ENCODE data around the gene ISL2. TPM values are rescaled to one million over a fixed set of nuclear protein-coding genes. Genes with fewer than 3 reads are reported as not detected.
A peak's percentile ranks its signal among the peaks of the same experiment; 100 is the strongest.

The ISL2 gene
- total and polyA plus RNA-seq, 2 donors, result 0.09 to 0.23 TPM

GRCh38 chr15:76340198-76340802 is 3.7 kb downstream of the ISL2 start:
- H3K27me3 ChIP-seq (ENCODE audit: control insufficient read depth in 2 of 2, insufficient read depth in 1 of 2, low read length in 1 of 2), result peaks cover 86 to 100% of the 10 kb centered on the region in 2 donors
- 2% methylated on average over 53 of the region's 53 CpGs for WGBS
- peaks cover 24 to 54% of the 10 kb centered on the region in 2 donors for H3K4me1 ChIP-seq (ENCODE audit: control insufficient read depth in 2 of 2, insufficient read depth in 2 of 2, low read length in 2 of 2)
- no peak overlapping the region for H3K27ac ChIP-seq (ENCODE audit: low read depth in 1 of 2, low read length in 1 of 2)
- no peaks in the 10 kb centered on the region for H3K36me3 ChIP-seq (ENCODE audit: control insufficient read depth in 2 of 2, insufficient read depth in 2 of 2, low read length in 1 of 2)
- H3K9me3 ChIP-seq (ENCODE audit: control insufficient read depth in 2 of 2, insufficient read depth in 1 of 2, low read length in 1 of 2), result peaks cover 3 to 11% of the 10 kb centered on the region in 2 donors
- DNase-seq (ENCODE audit: low read depth in 6 of 9, low spot score in 9 of 9), result peak in 1 of 9 donors; percentile 64
- H3K4me3 ChIP-seq (ENCODE audit: low read length in 2 of 2), result peak overlapping the region in 1 of 2 donors; percentile 36

GRCh38 chr15:76340803-76341365 is 4.3 kb downstream of the ISL2 start:
- peak in 1 of 9 donors; percentile 37 for DNase-seq (ENCODE audit: low read depth in 6 of 9, low spot score in 9 of 9)
- H3K4me1 ChIP-seq (ENCODE audit: control insufficient read depth in 2 of 2, insufficient read depth in 2 of 2, low read length in 2 of 2), result peaks cover 21 to 49% of the 10 kb centered on the region in 2 donors
- WGBS, result 3% methylated on average over 35 of the region's 35 CpGs

GRCh38 chr15:76341366-76342057 is 4.9 kb downstream of the ISL2 start:
- DNase-seq (ENCODE audit: low read depth in 6 of 9, low spot score in 9 of 9), result peak in 1 of 9 donors; percentile 12
- WGBS, result 5% methylated on average over 42 of the region's 42 CpGs
- Histone ChIP-seq H3K36me3 (ENCODE audit: control insufficient read depth in 2 of 2, insufficient read depth in 2 of 2, low read length in 1 of 2) (no peaks in the 10 kb centered on the region), H3K27me3 (ENCODE audit: control insufficient read depth in 2 of 2, insufficient read depth in 1 of 2, low read length in 1 of 2) (peaks cover 87 to 100% of the 10 kb centered on the region in 2 donors), H3K4me3 (ENCODE audit: low read length in 2 of 2) (no peak overlapping the region), H3K4me1 (ENCODE audit: control insufficient read depth in 2 of 2, insufficient read depth in 2 of 2, low read length in 2 of 2) (peaks cover 20 to 49% of the 10 kb centered on the region in 2 donors), H3K9me3 (ENCODE audit: control insufficient read depth in 2 of 2, insufficient read depth in 1 of 2, low read length in 1 of 2) (peaks cover 3 to 7% of the 10 kb centered on the region in 2 donors), H3K27ac (ENCODE audit: low read depth in 1 of 2, low read length in 1 of 2) (no peak overlapping the region)

More at GRCh38 chr15:76340803-76341365, 4.3 kb downstream of the ISL2 start:
- Histone ChIP-seq H3K9me3 (ENCODE audit: control insufficient read depth in 2 of 2, insufficient read depth in 1 of 2, low read length in 1 of 2) (peaks cover 3 to 11% of the 10 kb centered on the region in 2 donors), H3K4me3 (ENCODE audit: low read length in 2 of 2) (peak overlapping the region in 1 of 2 donors; percentile 36), H3K27ac (ENCODE audit: low read depth in 1 of 2, low read length in 1 of 2) (no peak overlapping the region), H3K27me3 (ENCODE audit: control insufficient read depth in 2 of 2, insufficient read depth in 1 of 2, low read length in 1 of 2) (peaks cover 86 to 100% of the 10 kb centered on the region in 2 donors), H3K36me3 (ENCODE audit: control insufficient read depth in 2 of 2, insufficient read depth in 2 of 2, low read length in 1 of 2) (no peaks in the 10 kb centered on the region)

GRCh38 chr15:76342058-76342381 is 5.4 kb downstream of the ISL2 start:
- peak in 1 of 9 donors; percentile 18 for DNase-seq (ENCODE audit: low read depth in 6 of 9, low spot score in 9 of 9)
- Histone ChIP-seq H3K36me3 (ENCODE audit: control insufficient read depth in 2 of 2, insufficient read depth in 2 of 2, low read length in 1 of 2) (no peaks in the 10 kb centered on the region), H3K4me1 (ENCODE audit: control insufficient read depth in 2 of 2, insufficient read depth in 2 of 2, low read length in 2 of 2) (peaks cover 20 to 49% of the 10 kb centered on the region in 2 donors), H3K27me3 (ENCODE audit: control insufficient read depth in 2 of 2, insufficient read depth in 1 of 2, low read length in 1 of 2) (peaks cover 84 to 100% of the 10 kb centered on the region in 2 donors), H3K9me3 (ENCODE audit: control insufficient read depth in 2 of 2, insufficient read depth in 1 of 2, low read length in 1 of 2) (peaks cover 3 to 7% of the 10 kb centered on the region in 2 donors), H3K4me3 (ENCODE audit: low read length in 2 of 2) (no peak overlapping the region), H3K27ac (ENCODE audit: low read depth in 1 of 2, low read length in 1 of 2) (no peak overlapping the region)
- WGBS, result 8% methylated on average over 20 of the region's 20 CpGs

- Histone ChIP-seq H3K36me3 (ENCODE audit: control insufficient read depth in 2 of 2, insufficient read depth in 2 of 2, low read length in 1 of 2) (no peaks in the 10 kb centered on the region), H3K4me3 (ENCODE audit: low read length in 2 of 2) (peak overlapping the region in 1 of 2 donors; percentile 30), H3K9me3 (ENCODE audit: control insufficient read depth in 2 of 2, insufficient read depth in 1 of 2, low read length in 1 of 2) (peaks cover 3 to 7% of the 10 kb centered on the region in 2 donors), H3K27me3 (ENCODE audit: control insufficient read depth in 2 of 2, insufficient read depth in 1 of 2, low read length in 1 of 2) (peaks cover 84 to 100% of the 10 kb centered on the region in 2 donors), H3K27ac (ENCODE audit: low read depth in 1 of 2, low read length in 1 of 2) (no peak overlapping the region), H3K4me1 (ENCODE audit: control insufficient read depth in 2 of 2, insufficient read depth in 2 of 2, low read length in 2 of 2) (peaks cover 20 to 43% of the 10 kb centered on the region in 2 donors)
- peak in 1 of 9 donors; percentile 16 for DNase-seq (ENCODE audit: low read depth in 6 of 9, low spot score in 9 of 9)
- WGBS, result 5% methylated on average over 87 of the region's 87 CpGs
Measured at GRCh38 chr15:76342382-76343201, 6.0 kb downstream of the ISL2 start.

GRCh38 chr15:76343313-76343996 is 6.9 kb downstream of the ISL2 start:
- no peaks in the 10 kb centered on the region for H3K36me3 ChIP-seq (ENCODE audit: control insufficient read depth in 2 of 2, insufficient read depth in 2 of 2, low read length in 1 of 2)
- H3K27ac ChIP-seq (ENCODE audit: low read depth in 1 of 2, low read length in 1 of 2), result no peak overlapping the region
- peak in 1 of 9 donors; percentile 25 for DNase-seq (ENCODE audit: low read depth in 6 of 9, low spot score in 9 of 9)
- peaks cover 81 to 100% of the 10 kb centered on the region in 2 donors for H3K27me3 ChIP-seq (ENCODE audit: control insufficient read depth in 2 of 2, insufficient read depth in 1 of 2, low read length in 1 of 2)
- H3K4me3 ChIP-seq (ENCODE audit: low read length in 2 of 2), result no peak overlapping the region
- H3K4me1 ChIP-seq (ENCODE audit: control insufficient read depth in 2 of 2, insufficient read depth in 2 of 2, low read length in 2 of 2), result peaks cover 20 to 38% of the 10 kb centered on the region in 2 donors
- peaks cover 3 to 7% of the 10 kb centered on the region in 2 donors for H3K9me3 ChIP-seq (ENCODE audit: control insufficient read depth in 2 of 2, insufficient read depth in 1 of 2, low read length in 1 of 2)
- 13% methylated on average over 16 of the region's 16 CpGs for WGBS

GRCh38 chr15:76344893-76345582 is 8.5 kb downstream of the ISL2 start:
- H3K27me3 ChIP-seq (ENCODE audit: control insufficient read depth in 2 of 2, insufficient read depth in 1 of 2, low read length in 1 of 2), result peaks cover 72 to 91% of the 10 kb centered on the region in 2 donors
- peaks cover 3 to 7% of the 10 kb centered on the region in 2 donors for H3K9me3 ChIP-seq (ENCODE audit: control insufficient read depth in 2 of 2, insufficient read depth in 1 of 2, low read length in 1 of 2)
- peaks cover 18 to 30% of the 10 kb centered on the region in 2 donors for H3K4me1 ChIP-seq (ENCODE audit: control insufficient read depth in 2 of 2, insufficient read depth in 2 of 2, low read length in 2 of 2)
- no peak overlapping the region for H3K4me3 ChIP-seq (ENCODE audit: low read length in 2 of 2)
- no peaks in the 10 kb centered on the region for H3K36me3 ChIP-seq (ENCODE audit: control insufficient read depth in 2 of 2, insufficient read depth in 2 of 2, low read length in 1 of 2)
- H3K27ac ChIP-seq (ENCODE audit: low read depth in 1 of 2, low read length in 1 of 2), result no peak overlapping the region
- DNase-seq (ENCODE audit: low read depth in 6 of 9, low spot score in 9 of 9), result peak in 1 of 9 donors; percentile 3
- WGBS, result 8% methylated on average over 3 of the region's 3 CpGs

- H3K27ac ChIP-seq (ENCODE audit: low read depth in 1 of 2, low read length in 1 of 2), result no peak overlapping the region
- H3K36me3 ChIP-seq (ENCODE audit: control insufficient read depth in 2 of 2, insufficient read depth in 2 of 2, low read length in 1 of 2), result no peaks in the 10 kb centered on the region
- H3K4me3 ChIP-seq (ENCODE audit: low read length in 2 of 2), result no peak overlapping the region
- peaks cover 13 to 25% of the 10 kb centered on the region in 2 donors for H3K4me1 ChIP-seq (ENCODE audit: control insufficient read depth in 2 of 2, insufficient read depth in 2 of 2, low read length in 2 of 2)
- H3K27me3 ChIP-seq (ENCODE audit: control insufficient read depth in 2 of 2, insufficient read depth in 1 of 2, low read length in 1 of 2), result peaks cover 67 to 86% of the 10 kb centered on the region in 2 donors
- 32% methylated on average over 7 of the region's 7 CpGs for WGBS
- H3K9me3 ChIP-seq (ENCODE audit: control insufficient read depth in 2 of 2, insufficient read depth in 1 of 2, low read length in 1 of 2), result peaks cover 3 to 7% of the 10 kb centered on the region in 2 donors
- DNase-seq (ENCODE audit: low read depth in 6 of 9, low spot score in 9 of 9), result no peak
Measured at GRCh38 chr15:76345583-76345879, 9.0 kb downstream of the ISL2 start.

Data from thymus (tissue), 11 donors.